SK-MEL-5 (cell line): ENCODE measurements around the gene IFNB1. TPM values are rescaled to one million over a fixed set of nuclear protein-coding genes. Genes with fewer than 3 reads are reported as not detected.

ENCODE experiments used
- DNase-seq: peaks from one replicate; pipeline ENCODE4 v3.0.0-alpha.2; 2016; ENCODE audit warnings: low read depth, low spot score
- in situ Hi-C: cut with HindIII; loops from 2 replicates; pipeline ENCODE4 v1.10.0; 2016; ENCODE audit warnings: low sequenced_read_pairs, high pct_unique_total_duplicates, low pct_unique_long_range_greater_than_20kb
- total RNA-seq: library from RNA; depleted of rRNA; stranded (reverse); fragments of >200 nt; shearing (Covaris generic); gene quantifications from 2 replicates; pipeline ENCODE4 v1.2.3, GENCODE V29; 2014

Gene IFNB1
- total RNA-seq, 1 experiment from 2014 or later: not detected

- no peak for DNase-seq
- in situ Hi-C loops: no loop called here
These were observed 3.7 kb upstream of the IFNB1 start for GRCh38 chr9:21081451-21081850.

GRCh38 chr9:21080793-21081192 lies 3.1 kb upstream of the IFNB1 start:
- in situ Hi-C loops: no loop called here
- DNase-seq: no peak

GRCh38 chr9:21078702-21079101 lies 960 bp upstream of the IFNB1 start:
- DNase-seq: peak; percentile 40

GRCh38 chr9:21075484-21075883 lies 2.3 kb downstream of the IFNB1 start:
- no peak for DNase-seq
- in situ Hi-C loops: no loop called here

More at GRCh38 chr9:21078702-21079101, 960 bp upstream of the IFNB1 start:
- in situ Hi-C loops: no loop called here

DNA sequence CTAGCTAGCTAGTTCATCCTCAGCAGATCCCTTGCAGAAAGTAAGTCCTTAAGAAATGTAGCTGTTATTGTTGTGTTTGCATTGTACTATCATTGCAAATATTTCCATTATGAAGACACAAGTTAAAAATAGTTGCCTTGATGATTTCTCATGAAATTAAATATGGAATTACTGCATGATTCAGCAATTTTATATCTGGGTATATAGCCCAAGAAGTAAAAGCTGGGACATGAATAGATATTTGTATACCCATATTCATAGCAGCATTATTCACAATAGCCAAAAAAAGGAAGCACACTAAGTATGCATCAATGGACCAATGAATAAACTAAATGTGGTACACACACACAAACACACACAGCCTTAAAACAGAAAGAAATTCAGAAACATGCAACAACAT lies 6.8 kb downstream of the IFNB1 start:
- in situ Hi-C loops: no loop called here
- DNase-seq: no peak

GRCh38 chr9:21070171-21070571 lies 7.6 kb downstream of the IFNB1 start:
- DNase-seq: peak; percentile 40
- in situ Hi-C loops: no loop called here

- peak; percentile 9 for DNase-seq
- in situ Hi-C loops: no loop called here
These were observed 16.7 kb downstream of the IFNB1 start for GRCh38 chr9:21060919-21061561.

DNA sequence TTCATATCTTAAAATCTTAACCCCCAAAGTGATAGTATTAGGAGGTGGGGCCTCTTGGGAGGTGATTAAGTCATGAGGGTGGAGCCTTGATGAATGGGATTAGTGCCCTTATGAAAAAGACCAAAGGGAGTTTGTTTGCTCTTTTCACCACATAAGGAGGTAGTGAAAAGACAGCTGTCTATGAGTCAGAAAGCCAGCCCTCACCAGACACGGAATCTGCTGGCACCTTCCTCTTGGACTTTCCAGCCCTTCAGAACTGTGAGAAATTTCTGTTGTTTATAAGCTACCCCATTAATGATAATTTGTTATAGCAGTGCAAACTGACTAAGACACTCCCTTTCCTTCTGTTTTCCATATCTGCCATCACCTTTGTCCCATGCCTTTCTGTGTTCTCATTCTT lies 20.8 kb downstream of the IFNB1 start:
- in situ Hi-C loops: no loop called here
- peak; percentile 28 for DNase-seq

- no peak for DNase-seq
- in situ Hi-C loops: no loop called here
These were observed 23.9 kb downstream of the IFNB1 start for GRCh38 chr9:21053851-21054250.

GRCh38 chr9:21047281-21047691 lies 30.5 kb downstream of the IFNB1 start:
- in situ Hi-C loops: no loop called here
- DNase-seq: no peak

GRCh38 chr9:21043841-21044240 lies 33.9 kb downstream of the IFNB1 start:
- in situ Hi-C loops: no loop called here
- no peak for DNase-seq

- DNase-seq: no peak
- in situ Hi-C loops: no loop called here
These were observed 35.3 kb downstream of the IFNB1 start for GRCh38 chr9:21042466-21042865.

DNA sequence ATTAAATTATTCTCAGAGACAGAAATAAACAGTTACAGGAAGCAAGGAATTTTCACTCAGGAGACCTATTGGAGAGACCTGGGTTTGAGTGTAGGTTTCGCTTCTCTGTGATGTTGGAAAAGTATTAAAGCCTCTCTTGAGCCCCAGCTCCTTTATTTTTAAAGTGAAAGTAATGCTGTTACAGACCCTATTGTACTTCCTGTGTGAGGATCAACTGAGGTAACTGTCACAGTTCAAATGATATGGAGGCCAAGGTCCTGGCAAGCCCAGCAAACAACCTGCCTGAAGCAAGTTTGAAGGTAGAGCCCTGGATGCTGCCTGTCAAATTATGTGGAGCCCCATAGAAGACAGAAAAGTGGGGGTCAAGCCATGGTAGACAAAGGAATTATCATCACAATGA lies 38.4 kb downstream of the IFNB1 start:
- in situ Hi-C loops: no loop called here
- DNase-seq: no peak

GRCh38 chr9:21037278-21037677 lies 40.5 kb downstream of the IFNB1 start:
- in situ Hi-C loops: no loop called here
- no peak for DNase-seq

GRCh38 chr9:21031808-21032183 lies 45.9 kb downstream of the IFNB1 start:
- in situ Hi-C loops: no loop called here

DNA sequence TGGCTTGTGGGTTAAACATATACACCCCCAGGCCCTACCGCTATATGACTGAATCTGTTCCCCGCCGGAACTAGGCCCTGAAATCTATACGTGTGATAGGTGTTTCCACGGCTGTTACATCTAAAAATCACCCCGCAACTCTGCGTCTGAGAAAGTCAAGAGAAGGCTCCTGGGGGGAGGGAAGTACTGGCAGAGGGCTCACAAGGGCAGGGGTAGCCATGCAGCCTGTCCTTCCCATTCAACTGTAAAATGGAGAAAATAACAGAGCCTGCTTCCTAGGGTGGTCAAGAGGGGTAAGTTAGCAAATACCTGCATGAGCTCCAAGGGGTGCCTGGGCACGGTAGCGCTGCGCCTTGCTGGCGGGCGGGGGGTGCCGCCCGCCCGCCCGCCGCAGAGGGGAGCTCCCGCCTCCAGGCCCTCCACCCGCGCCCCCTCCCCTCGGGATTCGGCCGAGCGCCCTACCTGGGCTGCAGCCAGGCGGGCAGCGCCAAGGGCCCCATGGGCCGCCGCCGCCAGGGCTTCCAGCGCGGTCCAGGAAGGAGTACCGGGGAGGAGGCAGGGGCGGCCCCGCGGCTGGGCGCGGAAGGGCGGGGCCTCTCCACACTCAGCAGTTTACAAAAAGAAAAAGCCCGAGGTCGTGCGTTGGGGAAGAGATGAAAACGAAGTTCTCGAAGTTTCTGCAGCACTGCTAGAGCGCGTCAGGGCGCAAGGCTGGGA lies 46.5 kb downstream of the IFNB1 start, which contains the start of gene HACD4:
HACD4 (minus strand) TSS at position 550 of the 717 bp plus-strand sequence; CDS start at position 500, 50 bp downstream.
- in situ Hi-C loops: no loop called here
- peak; percentile 8 for DNase-seq

More at GRCh38 chr9:21031808-21032183, 45.9 kb downstream of the IFNB1 start:
- no peak for DNase-seq

DNA sequence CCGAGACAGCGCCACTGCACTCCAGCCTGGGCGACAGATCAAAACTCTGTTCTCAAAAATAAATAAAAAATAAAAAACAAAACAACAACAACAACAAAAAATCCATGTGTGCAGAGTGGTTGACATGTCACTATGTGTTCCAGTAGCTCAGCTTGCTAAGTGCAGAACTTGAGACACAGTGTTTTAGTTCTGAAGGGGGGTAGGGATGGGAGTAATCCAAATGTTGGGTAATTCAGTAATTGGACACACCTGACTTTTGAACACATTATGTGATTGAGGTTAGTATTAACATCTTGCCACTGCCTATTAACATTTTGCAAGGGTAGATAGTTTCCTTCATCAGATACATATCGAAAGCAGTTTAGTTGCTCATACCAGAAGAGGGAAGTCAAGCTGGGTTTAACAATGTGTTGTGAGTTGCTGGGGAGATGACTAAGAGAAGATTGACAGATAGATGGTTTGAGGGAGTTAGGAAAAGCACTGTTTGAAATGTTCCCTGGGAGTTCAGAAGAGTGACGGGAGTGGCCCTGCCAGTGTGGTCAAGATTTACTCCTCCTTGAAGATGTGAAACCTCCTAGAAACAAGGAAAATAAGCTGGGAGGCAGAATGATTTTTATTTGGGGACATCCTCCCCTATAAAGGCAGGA lies 47.2 kb downstream of the IFNB1 start:
- no peak for DNase-seq
- in situ Hi-C loops: no loop called here

DNA sequence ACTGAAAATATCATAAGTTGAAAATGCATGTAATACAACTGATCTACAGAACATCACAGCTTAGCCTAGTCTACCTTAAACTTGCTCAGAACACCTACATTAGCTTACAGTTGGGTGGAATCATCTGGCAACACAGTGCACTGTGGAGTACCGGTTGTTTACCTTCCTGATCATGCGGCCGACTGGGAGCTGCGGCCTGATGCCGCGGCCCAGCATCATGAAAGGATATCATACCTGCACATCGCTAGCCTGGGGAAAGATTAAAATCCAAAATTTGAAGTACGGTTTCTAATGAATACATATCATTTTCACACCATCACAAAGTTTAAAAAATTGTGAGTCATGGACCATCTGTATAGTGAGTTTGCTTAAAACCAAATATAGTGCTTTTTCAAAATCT lies 48.1 kb downstream of the IFNB1 start:
- in situ Hi-C loops: no loop called here
- no peak for DNase-seq

DNA sequence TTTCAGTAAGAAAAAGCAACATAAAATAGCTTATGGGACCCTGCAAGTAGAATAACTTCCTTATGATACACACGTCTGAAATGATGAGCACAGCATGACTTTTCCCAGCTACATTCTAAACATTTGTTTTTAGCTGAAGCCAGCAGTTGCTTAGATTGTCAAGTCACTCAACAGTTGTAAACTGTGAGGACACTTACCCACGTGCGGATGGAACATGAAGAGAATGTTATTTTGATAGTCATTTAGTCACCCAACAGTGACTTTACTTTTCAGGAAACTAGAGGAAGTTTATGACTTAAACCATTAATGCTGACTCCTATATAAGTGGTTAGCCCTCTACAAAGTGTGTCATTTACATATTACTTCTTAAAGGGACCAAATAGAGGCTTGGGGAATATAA lies 49.3 kb downstream of the IFNB1 start:
- no peak for DNase-seq
- in situ Hi-C loops: no loop called here
